Suprapubic skin (tissue), 4 donors: Measurements from ENCODE around the gene SCN4A. TPM values are rescaled to one million over a fixed set of nuclear protein-coding genes. Genes with fewer than 3 reads are reported as not detected.

Experiments used
- DNase-seq, 2 donors: peaks; one replicate each; pipeline ENCODE4 v3.0.0-alpha.2; 2019; ENCODE audit warnings: low spot score in 2 of 2
- H3K27ac ChIP-seq: fragments of 200-600 bp; sonication (generic); one replicate; pipeline ENCODE4 v1.5.1; 2019
- H3K27me3 ChIP-seq: fragments of 200-600 bp; sonication (generic); one replicate; pipeline ENCODE4 v1.5.1; 2019
- H3K36me3 ChIP-seq: fragments of 200-600 bp; sonication (generic); one replicate; pipeline ENCODE4 v1.5.1; 2019
- H3K4me1 ChIP-seq: fragments of 200-600 bp; sonication (generic); one replicate; pipeline ENCODE4 v1.5.1; 2019
- H3K4me3 ChIP-seq: fragments of 200-600 bp; sonication (generic); one replicate; pipeline ENCODE4 v1.5.1; 2019; ENCODE audit warnings: mild to moderate bottlenecking
- H3K9me3 ChIP-seq: fragments of 200-600 bp; sonication (generic); one replicate; pipeline ENCODE4 v1.5.1; 2019
- EP300 ChIP-seq: sonication (generic); formaldehyde crosslinking; IDR thresholded peaks from one replicate; pipeline ENCODE4 v1.6.1; 2017; ENCODE audit warnings: antibody characterized with exemption
- POLR2A ChIP-seq, 2 donors: fragments of 450-650 bp; IDR thresholded peaks; one replicate each; pipeline ENCODE4 v1.6.1; 2017; ENCODE audit warnings: antibody characterized with exemption in 2 of 2, mild to moderate bottlenecking in 2 of 2, moderate library complexity in 2 of 2
- POLR2AphosphoS5 ChIP-seq, 3 donors: sonication (generic); formaldehyde crosslinking; IDR thresholded peaks; one replicate each; pipeline ENCODE4 v1.6.1; 2017; ENCODE audit warnings: antibody characterized with exemption in 3 of 3
- WGBS: methylation state at CpG from one replicate; pipeline ENCODE4 v1.1.5; 2018; 5-methylcytosine and 5-hydroxymethylcytosine counted together
- total RNA-seq, 4 donors: library from RNA; depleted of rRNA; stranded (reverse); fragments of >200 nt; gene quantifications; one replicate each; pipeline ENCODE4 v1.1.0, GENCODE V29; 2016
- TF ChIP-seq, protein P1 (sequence below), 2 donors: fragments of 200-600 bp in 1 of 2; fragments of 450-650 bp in 1 of 2; sonication (generic) in 1 of 2; IDR thresholded peaks; one replicate each; pipeline ENCODE4 v1.5.1; 2016 to 2019; ENCODE audit warnings: antibody characterized with exemption in 2 of 2, mild to moderate bottlenecking in 1 of 2, moderate library complexity in 1 of 2

Gene SCN4A
- total RNA-seq, 4 donors from 2014 or later, result 0.45 to 4.5 (median 1.6) TPM

DNA sequence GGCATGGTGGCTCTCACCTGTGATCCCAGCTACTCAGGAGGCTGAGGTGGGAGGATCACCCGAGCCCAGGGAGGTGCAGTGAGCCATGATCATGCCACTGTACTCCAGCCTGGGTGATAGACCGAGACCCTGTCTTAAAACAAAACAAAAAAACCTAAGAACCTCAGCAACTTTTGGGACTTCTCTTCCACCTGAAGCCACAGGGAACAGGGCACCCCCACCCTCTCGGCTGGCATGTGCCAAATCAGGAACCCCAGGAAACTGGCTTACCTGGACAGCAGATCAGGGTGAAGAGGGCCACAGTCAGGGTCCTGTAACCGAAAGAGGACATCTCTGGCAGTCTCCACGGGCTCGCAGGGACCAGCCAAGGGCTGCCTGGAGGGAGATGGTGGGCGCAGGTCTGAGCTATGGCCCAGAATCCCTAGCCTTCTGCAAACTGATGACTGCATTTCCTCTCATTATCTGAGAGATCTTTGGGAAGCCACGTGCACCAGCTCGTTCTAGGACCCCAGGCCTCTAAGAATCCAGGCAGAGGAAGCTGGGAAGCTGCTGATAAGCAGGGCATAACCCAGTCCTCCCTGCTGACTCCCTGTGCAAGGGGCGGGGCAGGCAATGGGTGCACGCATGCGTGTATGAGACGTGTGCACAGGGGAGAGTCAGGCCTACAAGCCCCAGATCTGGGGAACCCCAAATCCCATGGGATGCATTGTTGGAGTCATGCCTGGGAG, 33.8 kb upstream of the SCN4A start:
- DNase-seq, result peak; percentile 72 to 77
- no peaks in the 10 kb centered on the region for H3K27me3 ChIP-seq
- H3K9me3 ChIP-seq, result no peaks in the 10 kb centered on the region
- TF ChIP-seq, protein P1, sequence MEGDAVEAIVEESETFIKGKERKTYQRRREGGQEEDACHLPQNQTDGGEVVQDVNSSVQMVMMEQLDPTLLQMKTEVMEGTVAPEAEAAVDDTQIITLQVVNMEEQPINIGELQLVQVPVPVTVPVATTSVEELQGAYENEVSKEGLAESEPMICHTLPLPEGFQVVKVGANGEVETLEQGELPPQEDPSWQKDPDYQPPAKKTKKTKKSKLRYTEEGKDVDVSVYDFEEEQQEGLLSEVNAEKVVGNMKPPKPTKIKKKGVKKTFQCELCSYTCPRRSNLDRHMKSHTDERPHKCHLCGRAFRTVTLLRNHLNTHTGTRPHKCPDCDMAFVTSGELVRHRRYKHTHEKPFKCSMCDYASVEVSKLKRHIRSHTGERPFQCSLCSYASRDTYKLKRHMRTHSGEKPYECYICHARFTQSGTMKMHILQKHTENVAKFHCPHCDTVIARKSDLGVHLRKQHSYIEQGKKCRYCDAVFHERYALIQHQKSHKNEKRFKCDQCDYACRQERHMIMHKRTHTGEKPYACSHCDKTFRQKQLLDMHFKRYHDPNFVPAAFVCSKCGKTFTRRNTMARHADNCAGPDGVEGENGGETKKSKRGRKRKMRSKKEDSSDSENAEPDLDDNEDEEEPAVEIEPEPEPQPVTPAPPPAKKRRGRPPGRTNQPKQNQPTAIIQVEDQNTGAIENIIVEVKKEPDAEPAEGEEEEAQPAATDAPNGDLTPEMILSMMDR (IDR thresholded peaks at IDR 0.05), result no peak
- TF ChIP-seq EP300, result no peak
- no peak for TF ChIP-seq POLR2A (IDR thresholded peaks at IDR 0.05)
- TF ChIP-seq POLR2AphosphoS5 (IDR thresholded peaks at IDR 0.05), result no peak
- no peaks in the 10 kb centered on the region for H3K36me3 ChIP-seq
- WGBS, result 64% methylated on average over 9 of the region's 13 CpGs
- H3K27ac ChIP-seq, result peak overlapping the region; percentile 12
- no peak overlapping the region for H3K4me3 ChIP-seq
- H3K4me1 ChIP-seq, result peaks cover 25% of the 10 kb centered on the region

DNA sequence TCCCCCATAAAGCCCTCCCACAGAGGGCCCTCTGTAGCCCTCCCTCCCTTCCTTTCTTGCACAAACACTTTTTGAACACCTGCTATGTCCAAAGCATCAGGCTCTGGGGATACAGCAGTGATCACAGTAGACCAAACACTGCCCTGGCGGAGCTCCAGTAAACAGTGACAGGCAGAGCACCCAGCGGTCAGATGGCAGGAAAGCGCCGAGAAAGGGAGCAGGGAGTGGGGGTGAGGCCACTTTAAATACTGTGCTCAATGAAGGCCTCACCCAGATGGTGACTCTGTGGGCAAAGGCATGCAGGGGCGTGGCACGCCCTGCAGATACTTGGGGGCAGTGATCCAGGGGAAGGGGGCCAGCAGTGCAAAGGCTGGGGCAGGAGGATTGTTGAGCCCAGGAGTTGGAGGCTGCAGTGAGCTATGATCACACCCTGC, 33.0 kb upstream of the SCN4A start:
- TF ChIP-seq POLR2A (IDR thresholded peaks at IDR 0.05), result no peak
- TF ChIP-seq, protein P1 (IDR thresholded peaks at IDR 0.05), result no peak
- TF ChIP-seq EP300, result no peak
- TF ChIP-seq POLR2AphosphoS5 (IDR thresholded peaks at IDR 0.05), result no peak
- Histone ChIP-seq H3K4me1 (peaks cover 25% of the 10 kb centered on the region), H3K4me3 (no peak overlapping the region), H3K36me3 (no peaks in the 10 kb centered on the region), H3K27me3 (no peaks in the 10 kb centered on the region), H3K9me3 (no peaks in the 10 kb centered on the region), H3K27ac (no peak overlapping the region)
- WGBS, result 45% methylated on average over 6 of the region's 6 CpGs
- DNase-seq, result peak; percentile 56 to 60

DNA sequence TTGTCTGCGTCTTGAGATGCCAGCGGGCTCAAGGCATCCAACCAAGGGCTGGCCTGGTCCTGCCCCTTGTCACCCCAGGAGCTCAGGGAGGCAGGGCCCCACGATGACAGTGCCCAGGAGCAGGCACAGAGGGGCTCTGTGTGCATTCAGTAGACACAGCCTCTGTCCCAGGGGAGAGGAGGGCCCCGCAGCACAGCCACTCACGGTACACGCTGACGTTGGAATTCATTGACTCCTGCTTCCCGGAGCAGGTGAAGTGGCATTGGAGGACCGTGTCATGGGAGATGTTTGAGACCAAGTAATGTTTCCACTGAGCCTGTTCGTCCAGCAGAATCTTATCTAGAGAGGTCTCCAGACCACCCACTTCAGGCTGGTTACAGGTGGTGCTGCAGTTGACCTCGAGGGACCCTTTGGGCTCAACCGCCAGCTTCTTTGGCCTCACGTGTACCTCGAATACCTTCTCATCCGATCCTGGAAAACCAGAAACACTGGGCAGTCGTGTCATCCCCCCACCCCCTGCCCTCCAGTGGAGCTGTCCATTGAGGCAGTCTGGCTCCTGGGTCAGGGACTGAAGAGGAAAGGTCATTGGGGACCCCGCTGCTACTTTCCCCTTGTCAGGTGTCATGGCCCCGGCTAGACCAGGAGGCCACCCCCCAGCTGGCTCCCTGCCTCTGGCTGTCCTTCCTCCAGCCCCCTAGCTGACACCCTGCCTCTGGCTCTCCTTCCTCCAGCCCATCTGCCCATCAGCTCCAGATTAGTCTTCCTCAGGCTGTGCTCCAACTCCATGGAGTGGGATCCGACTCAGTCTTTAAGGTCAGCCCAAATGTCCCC, 32.4 kb upstream of the SCN4A start:
- Histone ChIP-seq H3K4me3 (no peak overlapping the region), H3K36me3 (no peaks in the 10 kb centered on the region), H3K4me1 (peaks cover 25% of the 10 kb centered on the region), H3K27me3 (peaks cover 2% of the 10 kb centered on the region), H3K27ac (no peak overlapping the region), H3K9me3 (no peaks in the 10 kb centered on the region)
- 86% methylated on average over 16 of the region's 19 CpGs for WGBS
- peak; percentile 59 to 77 for DNase-seq
- TF ChIP-seq EP300 (no peak), POLR2A (IDR thresholded peaks at IDR 0.05) (no peak), POLR2AphosphoS5 (IDR thresholded peaks at IDR 0.05) (no peak)
- TF ChIP-seq, protein P1 (IDR thresholded peaks at IDR 0.05), result no peak

DNA sequence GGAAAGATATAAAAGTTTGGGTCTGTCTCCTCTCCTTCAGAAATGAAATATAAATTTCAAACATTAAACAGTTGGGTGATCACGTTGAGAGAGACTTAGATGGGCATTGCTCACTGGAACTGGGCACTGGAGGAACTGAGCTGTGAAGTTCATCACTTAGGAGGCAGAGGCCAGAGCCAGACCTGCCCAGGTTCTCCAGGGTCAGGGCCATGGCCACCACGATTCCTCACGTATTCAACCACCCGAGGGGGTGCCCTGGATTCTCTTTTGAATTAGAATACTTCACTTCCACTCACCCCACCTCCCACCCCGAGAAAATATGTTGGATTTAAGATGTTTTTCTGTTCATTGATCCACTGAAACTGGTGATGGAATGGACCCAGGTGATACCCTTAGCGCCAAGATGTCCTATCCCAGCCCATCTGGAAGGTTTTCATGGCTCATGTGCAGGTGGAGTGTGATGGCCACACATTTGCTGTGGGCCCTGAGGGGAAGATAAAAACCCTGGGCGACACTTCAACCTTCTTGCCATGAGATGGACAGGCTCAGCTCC, 31.6 kb upstream of the SCN4A start:
- Histone ChIP-seq H3K9me3 (no peaks in the 10 kb centered on the region), H3K27me3 (peaks cover 7% of the 10 kb centered on the region), H3K4me1 (peaks cover 25% of the 10 kb centered on the region), H3K27ac (no peak overlapping the region), H3K36me3 (no peaks in the 10 kb centered on the region), H3K4me3 (no peak overlapping the region)
- peak; percentile 38 to 69 for DNase-seq
- no peak for TF ChIP-seq POLR2A (IDR thresholded peaks at IDR 0.05)
- no peak for TF ChIP-seq POLR2AphosphoS5 (IDR thresholded peaks at IDR 0.05)
- TF ChIP-seq, protein P1 (IDR thresholded peaks at IDR 0.05), result no peak
- no peak for TF ChIP-seq EP300
- WGBS, result 88% methylated on average over 7 of the region's 7 CpGs
